SU-DHL-6 (cell line): Measurements from ENCODE around the gene NUDT2.

Experiments used
- EZH2phosphoT487 ChIP-seq: fragments of 200-600 bp; sonication (generic), shearing (Covaris generic); conservative IDR thresholded peaks from 2 replicates; pipeline ENCODE4 v1.6.1; 2018; ENCODE audit warnings: mild to moderate bottlenecking, antibody characterized with exemption, low read length, moderate library complexity, mixed read lengths
- TF ChIP-seq, protein P1 (sequence below): fragments of 200-600 bp; sonication (generic); IDR thresholded peaks from one replicate; pipeline ENCODE4 v1.5.1; 2017; ENCODE audit warnings: antibody characterized with exemption, mild to moderate bottlenecking, low read length, moderate library complexity; ENCODE audit not compliant: insufficient read depth, poor library complexity, severe bottlenecking

DNA sequence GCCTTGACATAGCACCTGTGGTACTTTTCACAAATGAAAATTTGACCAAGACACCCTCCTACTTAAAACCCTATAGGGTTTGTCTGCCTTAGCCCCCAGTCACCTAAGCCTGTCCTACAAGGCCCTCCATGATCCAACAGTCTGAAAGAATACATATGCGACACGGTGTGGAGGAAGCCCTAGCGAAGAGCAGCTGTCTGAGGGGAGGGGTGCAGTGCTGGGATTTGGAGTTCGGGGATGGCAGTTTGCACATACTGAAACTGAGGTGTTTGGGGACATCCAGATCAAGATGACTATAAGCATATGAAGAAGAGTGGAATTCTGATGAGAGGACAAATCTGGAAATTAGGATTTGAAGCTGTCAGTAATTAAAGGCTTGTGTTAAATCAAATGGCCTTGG is 54.5 kb downstream of the NUDT2 start:
- TF ChIP-seq, protein P1, sequence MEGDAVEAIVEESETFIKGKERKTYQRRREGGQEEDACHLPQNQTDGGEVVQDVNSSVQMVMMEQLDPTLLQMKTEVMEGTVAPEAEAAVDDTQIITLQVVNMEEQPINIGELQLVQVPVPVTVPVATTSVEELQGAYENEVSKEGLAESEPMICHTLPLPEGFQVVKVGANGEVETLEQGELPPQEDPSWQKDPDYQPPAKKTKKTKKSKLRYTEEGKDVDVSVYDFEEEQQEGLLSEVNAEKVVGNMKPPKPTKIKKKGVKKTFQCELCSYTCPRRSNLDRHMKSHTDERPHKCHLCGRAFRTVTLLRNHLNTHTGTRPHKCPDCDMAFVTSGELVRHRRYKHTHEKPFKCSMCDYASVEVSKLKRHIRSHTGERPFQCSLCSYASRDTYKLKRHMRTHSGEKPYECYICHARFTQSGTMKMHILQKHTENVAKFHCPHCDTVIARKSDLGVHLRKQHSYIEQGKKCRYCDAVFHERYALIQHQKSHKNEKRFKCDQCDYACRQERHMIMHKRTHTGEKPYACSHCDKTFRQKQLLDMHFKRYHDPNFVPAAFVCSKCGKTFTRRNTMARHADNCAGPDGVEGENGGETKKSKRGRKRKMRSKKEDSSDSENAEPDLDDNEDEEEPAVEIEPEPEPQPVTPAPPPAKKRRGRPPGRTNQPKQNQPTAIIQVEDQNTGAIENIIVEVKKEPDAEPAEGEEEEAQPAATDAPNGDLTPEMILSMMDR, result no peak
- TF ChIP-seq EZH2phosphoT487, result no peak
